NCI-H460 (cell line): Measurements from ENCODE around the gene AMDHD2. TPM values are rescaled to one million over a fixed set of nuclear protein-coding genes. Genes with fewer than 3 reads are reported as not detected.

ENCODE experiments used
- DNase-seq: peaks from one replicate; pipeline ENCODE4 v3.0.0-alpha.2; 2016; ENCODE audit warnings: low read depth; ENCODE audit errors: extremely low read depth
- total RNA-seq: library from RNA; depleted of rRNA; stranded (reverse); fragments of >200 nt; shearing (Covaris generic); gene quantifications from 2 replicates; pipeline ENCODE4 v1.2.3, GENCODE V29; 2014

Gene AMDHD2
- total RNA-seq, 1 experiment from 2014 or later: 9.5 TPM

- DNase-seq: no peak
Observed at GRCh38 chr16:2515180-2515851, 4.9 kb upstream of the AMDHD2 start.

DNA sequence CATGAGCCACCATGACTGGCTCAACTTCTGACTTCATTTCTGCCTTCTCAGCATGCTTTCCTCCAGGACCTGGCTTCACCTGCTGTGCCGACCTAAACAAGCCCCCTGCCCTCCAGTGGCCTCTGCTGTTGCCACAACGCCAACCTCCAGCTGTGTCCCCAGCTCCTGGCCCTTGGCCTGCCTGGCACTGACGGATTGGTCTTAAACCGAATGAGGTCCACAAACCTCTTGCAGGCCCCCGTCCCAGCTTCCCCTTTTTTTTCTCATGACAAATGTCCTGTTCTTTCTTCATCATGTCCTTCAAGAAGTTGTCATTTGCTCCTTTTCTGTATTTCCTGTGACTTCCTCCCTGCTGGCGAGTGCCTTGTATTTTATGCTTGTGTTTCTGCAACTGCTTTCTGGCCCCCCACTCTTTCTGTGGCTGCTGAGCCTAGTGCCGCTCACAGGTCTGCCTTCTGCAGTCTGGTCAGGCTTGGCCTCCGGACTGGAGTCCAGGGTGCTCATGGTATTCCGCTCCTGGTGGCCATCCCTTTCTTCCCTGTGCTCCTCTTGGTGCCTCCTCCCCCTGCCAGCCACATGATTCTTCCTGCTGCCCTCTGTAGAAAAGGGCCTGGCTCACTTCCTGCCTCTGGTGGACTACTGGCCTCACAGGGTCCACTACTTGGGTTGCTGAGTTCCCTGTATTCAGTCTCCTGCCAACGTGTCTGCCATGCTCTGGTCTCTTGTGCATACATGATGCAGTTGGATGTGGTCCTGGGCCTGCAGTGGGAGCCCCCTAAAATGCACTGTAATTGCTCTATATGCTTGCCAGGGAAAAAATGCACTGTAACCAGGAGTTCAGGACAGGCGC lies 3.6 kb upstream of the AMDHD2 start:
- no peak for DNase-seq

DNA sequence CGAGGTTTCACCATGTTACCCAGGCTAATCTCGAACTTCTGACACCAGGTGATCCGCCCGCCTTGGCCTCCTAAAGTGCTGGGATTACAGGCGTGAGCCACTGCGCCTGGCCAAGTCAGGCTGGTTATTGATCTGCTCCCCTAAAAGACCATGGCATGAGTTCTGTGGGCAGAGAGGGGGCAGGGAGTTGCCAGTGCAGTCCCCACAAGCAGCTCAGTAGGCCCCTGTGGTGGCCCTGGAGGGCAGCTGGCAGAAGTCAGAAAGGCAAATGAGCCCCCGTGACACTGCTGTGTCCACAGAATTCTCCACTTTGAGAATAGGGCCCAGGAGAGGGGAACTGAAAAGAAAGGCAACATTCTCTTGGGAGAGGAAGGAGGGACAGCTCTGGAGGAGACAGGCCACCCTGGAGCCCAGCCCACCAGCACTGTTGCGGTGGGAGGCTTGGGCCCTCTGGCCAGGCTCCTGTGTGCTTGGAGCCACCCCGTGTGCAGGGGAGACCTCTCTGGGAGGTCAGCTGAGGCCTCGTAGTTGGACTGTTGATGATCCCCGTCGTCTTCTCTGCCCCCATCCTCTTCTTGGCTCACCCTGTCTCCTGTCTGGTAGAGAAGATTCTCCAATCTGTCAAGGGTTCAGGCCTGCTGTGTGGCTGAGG lies 2.1 kb upstream of the AMDHD2 start:
- no peak for DNase-seq

- DNase-seq: no peak
Observed at GRCh38 chr16:2518823-2519710, 1.1 kb upstream of the AMDHD2 start.

DNA sequence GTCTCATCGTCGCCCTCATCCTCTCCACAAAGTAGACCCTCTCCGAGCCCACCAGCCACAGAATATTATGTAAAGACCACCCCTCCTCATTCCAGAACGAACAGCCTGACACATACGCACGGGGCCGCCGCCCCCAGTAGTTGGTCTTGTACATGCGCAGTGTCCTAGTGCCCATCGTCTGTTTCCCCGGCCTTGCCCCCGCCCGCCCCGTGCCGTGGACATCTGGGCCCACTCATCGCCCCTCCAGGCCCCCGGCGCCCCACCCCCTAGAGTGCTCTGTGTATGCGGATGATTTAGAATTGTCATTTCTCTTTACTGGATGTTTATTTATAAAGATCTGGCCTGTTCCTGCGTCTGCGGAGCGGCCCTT lies 475 bp upstream of the AMDHD2 start:
- no peak for DNase-seq

DNA sequence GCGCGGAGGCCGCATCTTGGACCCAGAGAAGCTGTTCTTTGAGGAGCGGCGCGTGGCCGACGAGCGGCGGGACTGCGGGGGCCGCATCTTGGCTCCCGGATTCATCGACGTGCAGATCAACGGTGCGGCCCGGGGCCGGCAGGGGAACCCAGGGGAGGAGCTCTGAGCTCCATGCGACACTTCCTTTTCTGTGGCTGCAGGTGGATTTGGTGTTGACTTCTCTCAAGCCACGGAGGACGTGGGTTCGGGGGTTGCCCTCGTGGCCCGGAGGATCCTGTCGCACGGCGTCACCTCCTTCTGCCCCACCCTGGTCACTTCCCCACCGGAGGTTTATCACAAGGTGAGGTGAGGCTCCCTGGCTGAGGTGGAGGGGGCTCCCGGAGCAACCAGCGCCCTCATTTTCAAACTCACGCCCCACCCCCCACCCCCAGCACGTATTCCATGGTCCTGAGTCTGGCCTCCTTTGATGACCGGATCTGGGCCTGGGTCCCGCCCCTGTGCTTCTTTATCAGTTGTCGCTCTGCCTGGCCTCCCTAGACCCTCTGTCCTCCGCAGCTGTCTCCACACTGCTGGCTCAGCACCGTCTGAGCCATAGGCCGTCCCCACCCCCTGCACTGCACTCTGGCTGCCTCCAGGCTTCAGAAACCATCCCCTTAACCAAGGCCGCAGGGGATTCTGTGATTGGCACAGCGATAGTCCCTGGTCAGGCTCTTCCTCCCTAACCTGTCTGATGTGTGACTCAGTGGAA lies 787 bp downstream of the AMDHD2 start:
- DNase-seq: no peak

GRCh38 chr16:2523801-2524231 lies 3.6 kb downstream of the AMDHD2 start:
- no peak for DNase-seq

DNA sequence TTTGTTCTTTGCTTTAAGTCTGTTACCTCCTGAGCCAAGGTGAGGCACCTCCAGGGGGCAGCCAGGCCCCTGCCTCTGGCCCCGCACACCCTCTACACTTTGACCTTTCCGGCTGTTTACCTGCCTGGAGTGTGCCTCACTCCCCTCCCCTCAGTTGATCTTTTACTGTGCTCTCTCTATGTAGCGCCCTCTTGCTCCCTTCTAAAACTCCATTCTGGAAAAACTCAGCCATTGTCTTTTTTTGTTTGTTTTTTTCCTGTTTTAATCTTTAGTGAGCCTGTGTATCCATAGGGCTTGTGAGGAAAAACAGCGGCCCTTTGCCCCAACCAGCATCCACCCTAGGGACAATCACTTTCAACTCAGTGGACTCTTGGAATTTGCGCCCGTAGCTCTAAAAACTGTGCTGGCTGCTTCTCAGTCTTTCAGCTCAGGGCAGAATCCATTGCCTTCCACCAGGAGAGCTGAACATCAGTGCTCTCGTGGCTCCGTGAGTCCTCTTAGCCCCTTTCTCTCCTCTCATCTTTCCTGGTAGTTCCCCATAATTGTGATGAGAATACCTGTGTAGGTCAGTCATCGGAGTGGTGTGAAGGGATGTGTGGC lies 4.3 kb downstream of the AMDHD2 start:
- DNase-seq: no peak

DNA sequence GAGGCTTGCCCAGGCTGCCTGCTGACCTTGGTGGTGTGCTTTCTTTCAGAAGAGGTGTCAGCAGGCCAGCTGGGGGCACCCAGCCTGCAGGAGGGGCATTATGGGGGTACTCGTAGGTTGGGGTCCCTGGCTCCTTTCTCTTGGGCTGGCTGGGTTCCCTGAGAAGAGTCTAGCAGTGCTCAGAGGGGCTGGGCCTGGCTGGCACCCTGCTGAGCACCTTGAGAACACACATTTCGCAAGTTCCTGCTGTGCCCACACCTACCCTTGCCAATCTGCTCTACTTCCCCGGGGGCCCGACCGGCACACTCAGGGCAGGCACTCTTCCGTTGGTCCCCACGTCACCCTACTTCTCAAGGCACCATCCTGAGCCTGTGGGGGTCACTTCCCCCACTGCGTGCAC lies 6.0 kb downstream of the AMDHD2 start:
- no peak for DNase-seq

GRCh38 chr16:2527071-2527783 lies 7.1 kb downstream of the AMDHD2 start:
- DNase-seq: no peak

GRCh38 chr16:2527784-2528100 lies 7.6 kb downstream of the AMDHD2 start:
- no peak for DNase-seq

- no peak for DNase-seq
Observed at GRCh38 chr16:2528161-2529060, 8.2 kb downstream of the AMDHD2 start.

GRCh38 chr16:2529061-2529931 lies 9.1 kb downstream of the AMDHD2 start:
- DNase-seq: no peak

DNA sequence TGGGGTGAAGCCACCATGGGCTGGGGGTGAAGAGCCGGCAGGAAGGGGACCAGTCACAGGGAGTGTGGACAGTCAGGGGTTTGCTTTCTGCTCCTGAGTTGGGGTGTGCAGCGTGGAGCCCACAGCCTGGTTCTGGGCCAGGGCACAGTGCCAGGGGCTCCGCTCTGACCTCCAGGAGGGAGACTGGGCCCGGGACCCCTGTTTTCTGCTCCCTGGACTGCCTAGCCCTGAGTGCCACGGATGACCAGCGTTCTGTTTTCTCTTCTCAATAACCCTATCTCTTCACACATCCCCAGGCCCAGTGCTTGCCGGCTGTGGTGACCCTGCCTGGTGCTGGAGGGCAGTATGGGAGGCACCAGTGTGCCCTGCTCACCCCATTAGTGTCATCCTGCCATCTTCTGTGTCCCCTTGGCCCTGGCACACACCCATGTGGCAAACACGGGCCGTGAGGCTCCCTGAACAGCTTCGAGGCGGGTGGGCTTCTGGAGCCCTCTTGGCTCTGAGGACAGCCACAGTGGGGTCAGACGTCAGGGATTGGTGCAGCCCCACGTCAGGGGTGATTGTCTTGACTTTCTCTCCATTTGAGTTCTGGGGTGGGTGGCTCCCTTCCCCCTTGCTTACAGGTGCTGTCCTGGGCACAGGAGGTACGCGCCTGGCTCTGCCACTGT lies 9.9 kb downstream of the AMDHD2 start:
- DNase-seq: no peak

- DNase-seq: no peak
Observed at GRCh38 chr16:2530629-2531318, 10.6 kb downstream of the AMDHD2 start.

DNA sequence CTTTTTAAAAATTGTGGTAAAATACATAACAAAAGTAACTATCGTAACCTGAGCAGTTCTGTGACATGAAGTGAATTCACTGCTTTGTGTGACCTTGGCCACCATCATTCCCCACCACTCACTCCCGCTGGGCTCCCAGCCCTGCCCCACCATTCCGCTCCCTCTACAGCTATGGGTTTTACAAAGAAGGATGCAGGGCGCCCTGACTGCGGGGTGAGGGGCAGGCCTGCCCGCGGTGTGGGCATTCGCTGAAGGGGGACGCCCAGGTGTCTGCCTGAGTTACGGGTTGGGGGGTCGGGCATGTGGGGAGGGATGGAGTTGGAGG lies 11.2 kb downstream of the AMDHD2 start, which contains the start of gene CEMP1:
Gene CEMP1, minus strand, starts transcription at position 38 of the 325 bp plus-strand sequence. CDS start 335 bp downstream, outside the sequence.
- DNase-seq: no peak
